GM19351 (cell line): ENCODE measurements around the gene KRTAP9-4.
"Not testable (repeated sequence)": the region's sequence is repeated elsewhere in the genome, so short reads cannot be mapped to it uniquely, and the experiment has no call there.

ENCODE experiments used
- ATAC-seq: cut with Tn5 transposase; IDR thresholded peaks from one replicate; pipeline ENCODE4 v1.9.1; 2021; ENCODE audit warnings: mild to moderate bottlenecking, moderate library complexity; ENCODE audit not compliant: unreplicated experiment

Gene KRTAP9-4

GRCh38 chr17:41249637-41250240 lies at the start of gene KRTAP9-4:
TSS of gene KRTAP9-4 (plus strand) at chr17:41249687. CDS start at chr17:41249721, 34 bp downstream.
- ATAC-seq: not testable (repeated sequence)

GRCh38 chr17:41211845-41212466 lies 37.5 kb upstream of the KRTAP9-4 start:
- ATAC-seq: no peak

GRCh38 chr17:41212524-41213169 lies 36.8 kb upstream of the KRTAP9-4 start:
- no peak for ATAC-seq

GRCh38 chr17:41215681-41216080 lies 33.8 kb upstream of the KRTAP9-4 start:
- no peak for ATAC-seq

- ATAC-seq: no peak
Observed at GRCh38 chr17:41223821-41224220, 25.7 kb upstream of the KRTAP9-4 start.

GRCh38 chr17:41226051-41226450 lies 23.4 kb upstream of the KRTAP9-4 start:
- no peak for ATAC-seq

- ATAC-seq: not testable (repeated sequence)
Observed at GRCh38 chr17:41226598-41227095, 22.8 kb upstream of the KRTAP9-4 start, which contains the start of gene KRTAP9-2. TSS of gene KRTAP9-2 (plus strand) at chr17:41226648. CDS start at chr17:41226655, 7 bp downstream.

- ATAC-seq: no peak
Observed at GRCh38 chr17:41230094-41230493, 19.4 kb upstream of the KRTAP9-4 start.

GRCh38 chr17:41231731-41232130 lies 17.8 kb upstream of the KRTAP9-4 start:
- ATAC-seq: no peak

- not testable (repeated sequence) for ATAC-seq
Observed at GRCh38 chr17:41232399-41233105, 16.9 kb upstream of the KRTAP9-4 start, which contains the start of gene KRTAP9-3. TSS of gene KRTAP9-3 (plus strand) at chr17:41232449. CDS start at chr17:41232502, 53 bp downstream.

GRCh38 chr17:41237116-41237515 lies 12.4 kb upstream of the KRTAP9-4 start:
- not testable (repeated sequence) for ATAC-seq

- not testable (repeated sequence) for ATAC-seq
Observed at GRCh38 chr17:41237949-41238437, 11.5 kb upstream of the KRTAP9-4 start, which contains the start of gene KRTAP9-8. TSS of gene KRTAP9-8 (plus strand) at chr17:41237999. CDS start at chr17:41238052, 53 bp downstream.

GRCh38 chr17:41246995-41247787 lies 2.3 kb upstream of the KRTAP9-4 start:
- not testable (repeated sequence) for ATAC-seq

GRCh38 chr17:41251261-41251660 lies 1.8 kb downstream of the KRTAP9-4 start:
- no peak for ATAC-seq

- no peak for ATAC-seq
Observed at GRCh38 chr17:41254861-41255260, 5.4 kb downstream of the KRTAP9-4 start.

- not testable (repeated sequence) for ATAC-seq
Observed at GRCh38 chr17:41255381-41256290, 6.1 kb downstream of the KRTAP9-4 start, which contains the start of gene KRTAP9-9. TSS of gene KRTAP9-9 (plus strand) at chr17:41255384.

- ATAC-seq: no peak
Observed at GRCh38 chr17:41256291-41256685, 6.8 kb downstream of the KRTAP9-4 start.

- ATAC-seq: no peak
Observed at GRCh38 chr17:41258406-41258805, 8.9 kb downstream of the KRTAP9-4 start.

GRCh38 chr17:41263212-41263611 lies 13.7 kb downstream of the KRTAP9-4 start:
- no peak for ATAC-seq
